SU-DHL-6 (cell line): ENCODE results near the gene PAF1.

Experiments
- H2AFZ ChIP-seq: fragments of 200-600 bp; sonication (generic); 2 replicates; pipeline ENCODE4 v1.6.1; 2014; ENCODE audit warnings: low read depth, mild to moderate bottlenecking, moderate library complexity, mixed read lengths, antibody characterized with exemption, low read length; ENCODE audit not compliant: severe bottlenecking
- H3F3A ChIP-seq: fragments of 200-600 bp; shearing (Covaris generic); 2 replicates; pipeline ENCODE4 v1.6.0; 2016; ENCODE audit warnings: antibody characterized with exemption, mild to moderate bottlenecking; ENCODE audit not compliant: insufficient read depth
- H3K27ac ChIP-seq: fragments of 200-600 bp; sonication (generic); 2 replicates; pipeline ENCODE4 v1.5.1; 2016; ENCODE audit warnings: low read depth, mild to moderate bottlenecking, low read length, moderate library complexity, mixed read lengths
- H3K27me3 ChIP-seq: fragments of 200-600 bp; sonication (generic), shearing (Covaris generic); 2 replicates; pipeline ENCODE4 v1.6.0; 2014; ENCODE audit warnings: mild to moderate bottlenecking, low read length
- H3K36me3 ChIP-seq: fragments of 200-600 bp; sonication (generic); 2 replicates; pipeline ENCODE4 v1.6.1; 2014; ENCODE audit warnings: mild to moderate bottlenecking, low read length, mixed read lengths
- H3K4me2 ChIP-seq: fragments of 300-600, 200-600 bp; shearing (Covaris generic), sonication (generic); 2 replicates; pipeline ENCODE4 v1.6.0; 2014; ENCODE audit warnings: low read length, low read depth, mild to moderate bottlenecking; ENCODE audit not compliant: poor library complexity, severe bottlenecking
- H3K4me3 ChIP-seq: fragments of 200-600 bp; sonication (generic); 2 replicates; pipeline ENCODE4 v1.5.1; 2014; ENCODE audit warnings: antibody characterized with exemption, low read length, mild to moderate bottlenecking, mixed read lengths; ENCODE audit not compliant: insufficient read depth, poor library complexity, severe bottlenecking
- H3K79me2 ChIP-seq: fragments of 200-600 bp; sonication (generic); 2 replicates; pipeline ENCODE4 v1.6.1; 2014; ENCODE audit warnings: mild to moderate bottlenecking, low read length, moderate library complexity; ENCODE audit not compliant: insufficient read depth
- H3K9ac ChIP-seq: fragments of 200-600 bp; sonication (generic); 2 replicates; pipeline ENCODE4 v1.7.0; 2014; ENCODE audit warnings: mild to moderate bottlenecking, low read length
- H3K9me2 ChIP-seq: fragments of 200-600 bp; sonication (generic); replicated peaks from 2 replicates; pipeline ENCODE4 v1.6.1; 2014; ENCODE audit warnings: low read length; ENCODE audit not compliant: insufficient read depth
- H3K9me3 ChIP-seq: fragments of 200-600 bp; sonication (generic); 2 replicates; pipeline ENCODE4 v1.6.1; 2014; ENCODE audit warnings: low read length, mixed read lengths; ENCODE audit not compliant: insufficient read depth
- H4K20me1 ChIP-seq: fragments of 200-600 bp; sonication (generic); 2 replicates; pipeline ENCODE4 v1.6.1; 2014; ENCODE audit warnings: low read depth, mild to moderate bottlenecking, antibody characterized with exemption, low read length, moderate library complexity, mixed read lengths
- CTCF ChIP-seq: fragments of 200-600 bp; sonication (generic); IDR thresholded peaks from one replicate; pipeline ENCODE4 v1.5.1; 2017; ENCODE audit warnings: antibody characterized with exemption, mild to moderate bottlenecking, low read length, moderate library complexity; ENCODE audit not compliant: insufficient read depth, poor library complexity, severe bottlenecking
- EZH2phosphoT487 ChIP-seq: fragments of 200-600 bp; sonication (generic), shearing (Covaris generic); conservative IDR thresholded peaks from 2 replicates; pipeline ENCODE4 v1.6.1; 2018; ENCODE audit warnings: mild to moderate bottlenecking, antibody characterized with exemption, low read length, moderate library complexity, mixed read lengths

PAF1 gene

GRCh38 chr19:39402346-39403300, 11.7 kb upstream of the PAF1 start:
- Histone ChIP-seq H3K9me3 (no peaks in the 10 kb centered on the region), H3K79me2 (peaks cover 5% of the 10 kb centered on the region), H3K9ac (peak overlapping the region; percentile 45), H2AFZ (peak overlapping the region; percentile 75), H3K4me3 (peak overlapping the region; percentile 27), H3K4me2 (peak overlapping the region; percentile 45), H3K27ac (peak overlapping the region; percentile 57), H3K27me3 (no peaks in the 10 kb centered on the region), H3K9me2 (no peaks in the 10 kb centered on the region), H4K20me1 (no peaks in the 10 kb centered on the region), H3F3A (peaks cover 35% of the 10 kb centered on the region), H3K36me3 (no peaks in the 10 kb centered on the region)
- no peak for TF ChIP-seq CTCF
- no peak for TF ChIP-seq EZH2phosphoT487

DNA sequence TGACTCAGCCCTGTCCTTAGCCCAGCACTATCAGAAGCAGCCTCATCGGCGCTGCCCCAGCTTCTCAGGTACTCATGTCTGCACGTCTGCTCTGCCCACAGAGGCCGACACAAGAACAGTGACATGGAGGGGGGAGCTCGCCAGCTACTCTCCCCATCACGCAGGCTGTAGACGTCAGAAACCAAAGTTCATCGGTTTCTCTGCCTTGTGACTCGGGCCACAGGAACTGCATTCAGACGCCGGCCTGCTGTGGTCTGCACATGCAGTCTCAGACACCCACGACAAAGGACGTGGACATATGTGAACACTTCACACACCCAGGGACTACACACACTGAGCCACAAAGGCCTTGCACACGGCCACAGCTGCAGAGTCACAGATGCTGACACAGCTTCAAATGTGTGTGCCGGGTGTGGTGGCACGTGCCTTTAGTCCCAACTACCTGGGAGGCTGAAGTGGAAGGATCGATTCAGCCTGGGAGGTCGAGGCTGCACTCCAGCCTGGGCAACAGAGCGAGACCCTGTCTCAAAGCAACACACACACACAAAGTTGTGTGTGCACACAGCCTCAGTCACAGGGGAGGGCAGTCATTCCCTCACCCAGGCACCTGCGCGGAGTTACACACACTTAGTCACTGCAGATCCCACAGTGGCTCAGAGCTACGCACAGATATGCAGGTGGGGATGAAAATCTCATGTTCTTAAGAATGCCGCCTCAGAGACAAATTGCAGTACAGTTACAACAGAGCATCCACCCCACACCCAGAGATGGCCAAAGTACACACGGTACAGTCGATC, 10.8 kb upstream of the PAF1 start:
- Histone ChIP-seq H3K36me3 (no peaks in the 10 kb centered on the region), H3K9me3 (no peaks in the 10 kb centered on the region), H2AFZ (peak overlapping the region; percentile 75), H3K4me2 (peak overlapping the region; percentile 45), H3F3A (peaks cover 30% of the 10 kb centered on the region), H4K20me1 (no peaks in the 10 kb centered on the region), H3K27me3 (no peaks in the 10 kb centered on the region), H3K4me3 (no peak overlapping the region), H3K27ac (peak overlapping the region; percentile 57), H3K79me2 (no peaks in the 10 kb centered on the region; the same call in 1 of the 2 replicates), H3K9ac (peak overlapping the region; percentile 45), H3K9me2 (no peaks in the 10 kb centered on the region)
- TF ChIP-seq EZH2phosphoT487 (no peak), CTCF (no peak)

- Histone ChIP-seq H3K4me2 (no peak overlapping the region), H3K79me2 (no peaks in the 10 kb centered on the region), H4K20me1 (no peaks in the 10 kb centered on the region), H3K9me2 (no peaks in the 10 kb centered on the region), H3K9ac (no peak overlapping the region), H2AFZ (no peak overlapping the region), H3K36me3 (no peaks in the 10 kb centered on the region), H3F3A (peaks cover 28% of the 10 kb centered on the region), H3K4me3 (no peak overlapping the region), H3K27me3 (no peaks in the 10 kb centered on the region), H3K9me3 (no peaks in the 10 kb centered on the region), H3K27ac (no peak overlapping the region)
- TF ChIP-seq CTCF: no peak
- no peak for TF ChIP-seq EZH2phosphoT487
Observed at GRCh38 chr19:39401070-39401548, 10.2 kb upstream of the PAF1 start.
